Esophagus muscularis mucosa (tissue), 4 donors: ENCODE measurements around the gene FPR1. TPM values are rescaled to one million over a fixed set of nuclear protein-coding genes. Genes with fewer than 3 reads are reported as not detected.
A peak's percentile ranks its signal among the peaks of the same experiment; 100 is the strongest.

ENCODE experiments used
- DNase-seq: peaks from one replicate; pipeline ENCODE4 v3.0.0-alpha.2; 2017; ENCODE audit errors: extremely low spot score
- H3K27ac ChIP-seq, 4 donors: fragments of 200-600 bp; sonication (generic); replicated peaks in 1 of 4; 1 replicate in 3 of 4; 2 replicates in 1 of 4; pipeline ENCODE4 v1.5.1; 2016 to 2019; ENCODE audit warnings: mild to moderate bottlenecking in 1 of 4
- H3K27me3 ChIP-seq, 4 donors: fragments of 200-600 bp; sonication (generic); one replicate each; pipeline versions ENCODE4 v1.5.1 to v1.6.0; 2016 to 2019
- H3K36me3 ChIP-seq, 4 donors: fragments of 200-600 bp; sonication (generic); one replicate each; pipeline ENCODE4 v1.5.1; 2016 to 2019
- H3K4me1 ChIP-seq, 4 donors: fragments of 200-600 bp; sonication (generic); one replicate each; pipeline ENCODE4 v1.5.1; 2016 to 2019
- H3K4me3 ChIP-seq, 4 donors: fragments of 200-600 bp; sonication (generic); 1 replicate in 2 of 4; 2 replicates in 2 of 4; pipeline ENCODE4 v1.5.1; 2016 to 2019; ENCODE audit warnings: mild to moderate bottlenecking in 4 of 4, moderate library complexity in 1 of 4
- H3K9me3 ChIP-seq, 4 donors: fragments of 200-600 bp; sonication (generic); 1 replicate in 3 of 4; 2 replicates in 1 of 4; pipeline ENCODE4 v1.5.1; 2016 to 2019
- CTCF ChIP-seq, 3 experiments: fragments of 200-600 bp in 2 of 3; fragments of 450-650 bp in 1 of 3; sonication (generic) in 2 of 3; IDR thresholded peaks; one replicate each; pipeline ENCODE4 v1.5.1; 2017 to 2019; ENCODE audit warnings: antibody characterized with exemption in 3 of 3, mild to moderate bottlenecking in 2 of 3, moderate library complexity in 1 of 3
- EP300 ChIP-seq: sonication (generic); formaldehyde crosslinking; IDR thresholded peaks from one replicate; pipeline ENCODE4 v1.6.1; 2017; ENCODE audit warnings: antibody characterized with exemption
- POLR2A ChIP-seq: fragments of 450-650 bp; IDR thresholded peaks from one replicate; pipeline ENCODE4 v1.6.1; 2017; ENCODE audit warnings: antibody characterized with exemption, moderate library complexity, mild to moderate bottlenecking, low read depth
- POLR2AphosphoS5 ChIP-seq, 2 donors: sonication (generic); formaldehyde crosslinking; IDR thresholded peaks; one replicate each; pipeline ENCODE4 v1.6.1; 2017; ENCODE audit warnings: antibody characterized with exemption in 2 of 2
- WGBS: methylation state at CpG from one replicate; pipeline ENCODE4 v1.1.5; 2018; 5-methylcytosine and 5-hydroxymethylcytosine counted together
- intact Hi-C: fragments of 100-400 bp; cut with DNase I; formaldehyde crosslinking; loops from one replicate; pipeline ENCODE4 v1.15.1; 2023
- total RNA-seq, 4 donors: library from RNA; depleted of rRNA; stranded (reverse); fragments of >200 nt; gene quantifications; one replicate each; pipeline versions ENCODE4 v1.1.0 to v1.2.1, GENCODE V29; 2016

The FPR1 gene
- total RNA-seq, 4 donors from 2014 or later: 3.7 to 38.9 (median 7.7) TPM

- 63% methylated on average over 6 of the region's 6 CpGs for WGBS
- Histone ChIP-seq H3K4me1 (peaks cover 0 to 4% (median 0%) of the 10 kb centered on the region in 4 donors), H3K27ac (no peak overlapping the region), H3K27me3 (peaks cover 0 to 29% (median 0%) of the 10 kb centered on the region in 4 donors), H3K4me3 (no peak overlapping the region), H3K36me3 (no peaks in the 10 kb centered on the region), H3K9me3 (no peaks in the 10 kb centered on the region)
- TF ChIP-seq EP300 (no peak), CTCF (IDR thresholded peaks at IDR 0.05) (no peak), POLR2A (no peak), POLR2AphosphoS5 (IDR thresholded peaks at IDR 0.05) (no peak)
- intact Hi-C loops: no loop called here
- peak; percentile 21 for DNase-seq
Observed at GRCh38 chr19:51786646-51787494, 35.2 kb upstream of the FPR1 start.

- H3K4me1 ChIP-seq: peaks cover 0 to 4% (median 0%) of the 10 kb centered on the region in 4 donors
- H3K36me3 ChIP-seq: no peaks in the 10 kb centered on the region
- TF ChIP-seq POLR2A (no peak), POLR2AphosphoS5 (IDR thresholded peaks at IDR 0.05) (peak in 1 of 2 donors; percentile 43), CTCF (IDR thresholded peaks at IDR 0.05) (no peak), EP300 (no peak)
- intact Hi-C loops: no loop called here
- H3K9me3 ChIP-seq: no peaks in the 10 kb centered on the region
- WGBS: 65% methylated on average over 6 of the region's 6 CpGs
- DNase-seq: peak; percentile 96
- H3K4me3 ChIP-seq: no peak overlapping the region
- peak overlapping the region in 2 of 4 donors; percentile 40 to 54 for H3K27ac ChIP-seq
- H3K27me3 ChIP-seq: peaks cover 0 to 31% (median 4%) of the 10 kb centered on the region in 4 donors
Observed at GRCh38 chr19:51784922-51785690, 33.4 kb upstream of the FPR1 start.

GRCh38 chr19:51784109-51784785 lies 32.6 kb upstream of the FPR1 start:
- WGBS: 48% methylated on average over 6 of the region's 6 CpGs
- intact Hi-C loops: no loop called here

More at GRCh38 chr19:51784109-51784785, 32.6 kb upstream of the FPR1 start:
- no peaks in the 10 kb centered on the region for H3K9me3 ChIP-seq
- no peak for DNase-seq
- H3K36me3 ChIP-seq: no peaks in the 10 kb centered on the region
- TF ChIP-seq EP300 (no peak), POLR2A (no peak), CTCF (IDR thresholded peaks at IDR 0.05) (no peak), POLR2AphosphoS5 (IDR thresholded peaks at IDR 0.05) (no peak)
- H3K4me1 ChIP-seq: peaks cover 0 to 4% (median 0%) of the 10 kb centered on the region in 4 donors
- peak overlapping the region in 1 of 4 donors; percentile 28 for H3K27ac ChIP-seq
- H3K27me3 ChIP-seq: peaks cover 0 to 32% (median 4%) of the 10 kb centered on the region in 4 donors
- H3K4me3 ChIP-seq: no peak overlapping the region
